Activated CD4-positive, CD25-positive, alpha-beta regulatory T cell treated with anti-CD3 and anti-CD28 coated beads, Interleukin-2, amount 50 U/mL, for 16 hours (primary cell): ENCODE data around the gene WDR41.
"Not testable (repeated sequence)": the region's sequence is repeated elsewhere in the genome, so short reads cannot be mapped to it uniquely, and the experiment has no call there.

Experiments
- DNase-seq: peaks from one replicate; pipeline ENCODE4 v3.0.0-alpha.2; 2020; ENCODE audit warnings: low read depth, low spot score

Gene WDR41, protein sequence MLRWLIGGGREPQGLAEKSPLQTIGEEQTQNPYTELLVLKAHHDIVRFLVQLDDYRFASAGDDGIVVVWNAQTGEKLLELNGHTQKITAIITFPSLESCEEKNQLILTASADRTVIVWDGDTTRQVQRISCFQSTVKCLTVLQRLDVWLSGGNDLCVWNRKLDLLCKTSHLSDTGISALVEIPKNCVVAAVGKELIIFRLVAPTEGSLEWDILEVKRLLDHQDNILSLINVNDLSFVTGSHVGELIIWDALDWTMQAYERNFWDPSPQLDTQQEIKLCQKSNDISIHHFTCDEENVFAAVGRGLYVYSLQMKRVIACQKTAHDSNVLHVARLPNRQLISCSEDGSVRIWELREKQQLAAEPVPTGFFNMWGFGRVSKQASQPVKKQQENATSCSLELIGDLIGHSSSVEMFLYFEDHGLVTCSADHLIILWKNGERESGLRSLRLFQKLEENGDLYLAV

DNA sequence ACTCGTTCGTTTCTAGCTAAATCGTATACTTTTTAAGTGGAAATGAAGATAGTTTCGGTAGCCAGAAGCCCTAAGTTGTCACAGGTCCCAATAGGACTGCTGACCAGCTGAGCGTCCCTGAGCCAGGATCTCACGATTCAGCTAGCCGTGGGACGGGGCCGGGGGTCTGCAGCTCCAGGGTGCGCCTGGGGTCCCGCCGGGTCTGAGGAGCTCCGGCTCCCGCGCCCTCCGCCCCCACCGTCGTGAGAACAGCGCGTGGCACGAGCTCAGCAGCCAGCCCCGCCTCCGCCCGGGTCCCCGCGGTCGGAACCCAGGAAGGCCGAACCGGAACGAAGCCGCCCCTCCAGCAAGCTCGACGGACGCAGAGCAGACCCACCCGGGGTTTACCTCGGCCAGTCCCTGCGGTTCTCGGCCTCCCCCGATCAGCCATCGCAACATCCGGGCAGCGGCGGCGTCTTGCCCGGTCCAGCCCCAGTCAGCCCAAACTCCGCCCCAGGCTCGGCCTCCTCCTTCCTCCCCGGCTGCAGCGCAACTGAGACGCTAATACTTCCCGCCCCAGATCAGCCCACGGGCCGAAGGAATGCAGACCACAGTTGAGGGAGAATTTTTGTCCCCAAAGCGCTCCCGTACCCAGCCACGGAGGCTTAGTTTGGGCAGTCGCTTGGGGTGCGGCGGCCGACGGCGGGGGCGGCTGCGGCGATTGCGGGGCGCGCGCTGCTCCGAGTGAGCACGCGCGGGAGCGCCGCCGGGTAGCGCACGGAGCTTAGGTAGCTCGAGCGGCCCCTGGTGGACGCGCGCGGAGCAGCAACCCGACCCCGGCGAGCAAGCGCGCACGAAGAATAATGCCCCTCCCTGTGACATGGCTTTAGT, at the start of gene WDR41:
WDR41 (minus strand) TSS at position 534 of the 870 bp plus-strand sequence; CDS start at position 438, 96 bp downstream.
- peak; percentile 65 for DNase-seq

DNA sequence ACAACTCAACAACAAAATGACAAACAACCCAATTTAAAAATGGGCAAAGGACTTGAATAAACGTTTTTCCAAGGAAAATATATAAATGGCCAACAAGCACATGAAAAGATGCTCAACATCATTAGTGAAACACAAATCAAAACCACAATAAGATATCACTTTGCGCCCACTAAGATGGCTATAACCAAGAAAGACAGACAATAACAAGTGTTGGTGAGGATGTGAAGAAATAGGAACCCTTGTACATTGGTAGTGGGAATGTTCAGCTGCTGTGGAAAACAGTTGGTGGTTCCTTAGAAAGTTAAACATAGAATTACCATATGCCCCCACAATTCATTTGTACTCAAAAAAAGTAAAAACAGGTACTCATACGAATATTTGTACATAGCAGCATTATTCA, 39.2 kb upstream of the WDR41 start:
- DNase-seq = no peak

DNA sequence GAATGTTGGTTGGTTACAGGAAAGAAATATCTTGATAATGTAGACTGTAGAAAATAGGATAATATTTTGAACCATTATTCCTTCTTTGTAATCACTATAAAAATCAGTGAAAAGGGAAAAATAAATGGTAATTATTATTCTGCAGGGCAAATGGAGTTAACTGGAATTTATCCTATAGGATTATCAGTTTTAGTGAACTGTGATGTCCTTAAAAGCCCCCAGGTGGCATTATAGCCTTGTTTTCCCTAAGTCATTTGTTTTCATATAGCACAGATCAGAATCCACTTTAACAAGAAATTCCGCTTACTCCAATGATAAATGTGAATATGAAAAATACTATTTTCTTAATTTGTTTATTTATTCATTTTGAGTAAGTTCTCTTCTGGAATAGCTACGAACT, 26.2 kb upstream of the WDR41 start:
- no peak for DNase-seq

DNA sequence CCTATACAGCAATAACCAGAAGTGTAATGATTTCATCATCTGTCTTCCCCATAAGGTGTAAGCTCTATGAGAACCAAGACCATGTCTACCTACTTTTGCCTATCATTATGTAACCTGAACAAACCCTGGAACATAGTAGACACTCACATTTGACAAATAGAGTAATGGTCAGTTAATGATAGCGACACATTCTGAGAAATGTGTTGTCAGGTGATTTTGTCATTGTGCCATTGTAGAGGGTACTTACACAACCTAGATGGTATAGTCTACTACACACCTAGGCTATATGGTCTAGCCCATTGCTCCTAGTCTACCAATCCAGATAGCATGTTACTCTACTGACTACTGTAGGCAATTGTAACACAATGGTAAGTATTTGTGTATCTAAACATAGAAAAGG, 22.3 kb upstream of the WDR41 start:
- no peak for DNase-seq

DNA sequence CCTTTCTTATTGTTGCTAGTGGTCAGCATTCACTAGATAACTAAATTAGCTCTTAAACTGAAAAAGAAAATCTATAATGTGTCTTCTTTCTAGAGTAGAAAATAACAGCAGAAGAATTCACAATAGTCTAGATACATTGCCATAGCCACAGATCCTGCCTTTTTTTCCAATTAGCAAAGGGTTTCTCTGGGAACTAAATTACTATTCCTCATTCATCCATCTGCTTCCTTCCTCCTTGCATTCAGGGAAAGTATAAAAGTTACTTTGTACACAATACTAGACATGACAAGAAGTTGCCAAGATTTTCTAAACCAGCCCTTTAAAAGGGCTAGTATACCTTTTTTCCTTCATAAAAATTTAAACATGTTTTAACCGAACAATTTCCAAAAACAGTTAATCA, 21.2 kb upstream of the WDR41 start:
- no peak for DNase-seq

DNA sequence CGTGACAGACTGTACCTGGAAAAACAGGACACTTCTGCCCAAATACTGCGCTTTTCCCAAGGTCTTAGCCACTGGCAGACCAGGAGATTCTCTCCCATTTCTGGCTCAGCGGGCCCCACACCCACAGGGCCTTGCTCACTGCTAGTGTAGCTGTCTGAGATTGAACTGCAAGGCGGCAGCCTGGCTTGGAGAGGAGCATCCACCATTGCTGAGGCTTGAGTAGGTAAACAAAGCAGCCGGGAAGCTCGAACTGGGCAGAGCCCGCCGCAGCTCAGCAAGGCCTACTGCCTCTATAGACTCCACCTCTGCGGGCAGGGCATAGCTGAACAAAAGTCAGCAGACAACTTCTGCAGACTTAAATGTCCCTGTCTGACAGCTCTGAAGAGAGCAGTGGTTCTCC, 9.0 kb upstream of the WDR41 start:
- not testable (repeated sequence) for DNase-seq

DNA sequence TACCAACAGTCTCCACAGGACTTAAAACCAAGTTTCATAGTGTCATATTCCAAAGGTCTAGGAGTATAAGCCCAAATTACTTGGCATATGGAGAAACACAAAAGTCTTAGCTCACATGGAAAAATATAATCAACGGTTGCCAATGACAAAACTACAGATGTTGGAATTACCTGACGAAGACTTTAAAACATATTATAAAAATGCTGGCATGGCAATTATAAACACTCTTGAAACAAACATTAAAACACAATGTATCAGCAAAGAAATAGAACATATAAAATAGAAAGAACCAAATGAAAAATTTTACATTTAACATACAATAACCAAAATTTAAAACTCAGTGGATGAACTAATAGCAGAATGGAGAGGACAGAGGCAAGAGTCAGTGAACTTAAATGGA, 7.9 kb upstream of the WDR41 start:
- DNase-seq = no peak

DNA sequence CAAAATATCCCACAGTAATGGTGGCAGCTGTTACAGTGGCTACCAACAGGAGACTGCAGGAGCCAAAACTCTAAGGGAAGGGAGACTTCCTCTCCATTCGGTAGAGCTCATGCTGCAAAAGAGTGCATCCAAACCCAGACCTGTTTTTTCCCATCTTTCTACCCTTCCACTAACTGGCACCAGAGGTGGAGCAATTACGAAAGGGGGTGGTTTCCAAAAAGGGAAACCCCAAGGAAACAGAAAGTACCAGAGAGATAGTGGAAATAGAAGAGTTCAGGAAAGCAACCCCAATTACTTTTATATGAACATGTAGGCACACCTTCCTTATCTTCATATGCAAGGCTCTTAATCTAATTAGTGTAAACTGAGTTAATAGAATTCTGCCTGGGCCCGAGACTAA, 7.3 kb upstream of the WDR41 start:
- DNase-seq = no peak

DNA sequence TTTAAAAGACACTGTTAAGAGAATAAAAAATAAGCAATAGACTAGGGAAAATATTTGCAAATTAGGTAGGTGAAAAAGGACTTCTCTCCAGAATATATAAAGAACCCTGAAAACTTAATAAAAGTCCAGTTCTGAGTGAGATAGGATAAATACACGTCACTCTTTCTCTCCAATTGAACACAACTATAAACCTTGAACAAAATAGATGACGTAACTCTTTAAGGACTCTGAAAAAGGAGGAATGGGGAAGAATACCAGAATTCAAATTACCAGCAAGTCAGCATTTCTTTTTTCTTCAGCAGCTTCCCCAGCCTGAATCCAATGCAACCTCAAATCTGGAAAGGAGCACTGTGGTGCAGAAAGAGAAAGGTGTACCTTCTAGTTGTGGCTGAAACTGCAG, 6.8 kb upstream of the WDR41 start:
- no peak for DNase-seq

DNA sequence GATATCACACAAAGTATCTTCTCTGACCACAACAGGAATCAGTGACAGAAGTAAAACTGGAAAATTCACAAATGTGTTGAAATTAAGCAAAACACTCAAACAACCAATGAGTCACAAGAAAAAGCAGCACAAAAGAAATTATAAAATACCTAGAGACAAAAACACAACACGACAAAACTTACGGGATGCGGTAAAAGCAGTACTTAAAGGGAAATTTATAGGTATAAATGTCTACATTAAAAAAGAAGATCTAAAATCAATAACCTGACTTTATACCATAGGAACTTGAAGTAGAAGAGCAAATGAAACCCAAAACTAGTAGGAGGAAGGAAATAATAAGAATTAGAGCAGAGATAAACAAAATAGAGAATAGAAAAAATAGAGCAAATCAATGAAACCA, 2.8 kb upstream of the WDR41 start:
- no peak for DNase-seq

DNA sequence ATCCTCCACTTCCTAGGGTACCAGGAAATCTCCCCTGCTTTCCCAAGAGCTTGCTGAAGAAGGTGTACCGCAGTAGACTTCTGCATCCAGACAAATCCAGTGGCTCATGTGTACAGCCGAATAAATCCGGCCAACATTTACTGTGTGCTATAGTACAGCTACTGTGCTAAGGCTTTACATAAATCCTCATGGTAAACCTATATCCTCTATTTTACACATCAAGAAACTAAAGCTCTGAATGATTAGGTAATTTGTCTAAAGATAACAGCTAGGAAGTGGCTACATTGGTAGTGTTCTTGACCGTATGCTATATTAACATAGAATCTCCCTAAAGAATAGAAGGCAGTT, 511 bp upstream of the WDR41 start:
- DNase-seq = no peak

DNA sequence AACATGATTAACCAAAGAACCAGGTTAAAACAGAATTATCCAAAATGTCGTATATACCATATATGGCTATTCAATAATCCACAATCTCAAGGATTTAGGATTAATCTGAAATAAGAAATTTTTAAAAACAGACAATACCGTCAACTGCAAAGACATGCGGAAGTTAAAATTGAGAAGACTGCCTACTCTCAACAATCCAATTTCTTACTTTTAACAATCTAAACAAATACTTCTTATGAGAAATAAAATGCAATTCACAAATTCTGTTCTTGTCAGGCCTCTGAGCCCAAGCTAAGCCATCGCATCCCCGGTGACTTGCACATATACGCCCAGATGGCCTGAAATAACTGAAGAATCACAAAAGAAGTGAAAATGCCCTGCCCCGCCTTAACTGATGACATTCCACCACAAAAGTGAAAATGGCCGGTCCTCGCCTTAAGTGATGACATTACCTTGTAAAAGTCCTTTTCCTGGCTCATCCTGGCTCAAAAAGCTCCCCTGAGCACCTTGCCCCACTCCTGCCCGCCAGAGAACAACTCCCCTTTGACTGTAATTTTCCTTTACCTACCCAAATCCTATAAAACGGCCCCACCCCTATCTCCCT, 1.3 kb downstream of the WDR41 start:
- not testable (repeated sequence) for DNase-seq

DNA sequence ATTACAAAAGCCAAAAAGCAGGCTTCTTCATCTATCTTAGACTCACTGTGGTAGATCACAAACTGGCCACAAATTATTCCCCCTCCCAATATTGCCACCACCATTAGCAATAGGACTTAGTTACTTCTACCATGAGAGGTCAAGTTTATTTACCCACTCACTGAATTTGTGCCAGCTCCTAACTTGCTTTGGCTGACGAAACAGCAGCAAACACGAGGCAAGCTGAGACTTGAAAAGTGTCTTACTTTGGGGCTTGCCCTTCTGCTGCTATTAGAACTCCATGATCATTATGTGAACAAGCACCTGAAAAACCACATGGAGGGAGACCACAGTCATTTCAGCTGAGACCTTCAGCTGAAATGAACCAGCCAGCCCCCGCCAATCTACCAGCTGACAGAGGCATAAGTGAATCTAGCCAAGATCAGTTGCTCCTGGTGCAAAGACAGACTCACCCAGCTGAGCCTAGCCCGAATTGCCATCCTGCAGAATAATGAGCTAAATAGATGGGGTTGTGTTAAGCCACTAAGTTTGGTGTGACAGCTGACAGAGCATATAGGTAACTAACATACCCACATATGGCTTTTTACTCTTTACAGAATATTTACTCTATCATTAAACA, 5.7 kb downstream of the WDR41 start:
- no peak for DNase-seq

DNA sequence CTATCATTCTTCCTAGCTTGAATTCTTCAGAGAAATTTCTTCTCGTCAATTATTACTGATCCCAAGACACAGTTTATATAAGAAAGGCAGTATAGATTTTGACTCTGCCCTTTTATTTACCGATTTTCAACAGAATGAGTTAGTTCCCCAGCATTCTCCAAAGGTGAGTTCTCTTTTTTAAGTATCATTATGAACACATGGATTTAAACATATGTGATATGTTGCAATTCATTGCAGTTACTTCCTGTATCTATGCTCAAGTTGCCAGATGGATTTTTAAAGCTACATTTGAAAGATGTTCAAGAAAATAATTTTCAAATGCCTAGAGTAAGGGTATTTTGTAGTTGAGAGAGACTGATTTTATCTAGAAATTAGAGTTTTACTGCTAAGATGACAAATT, 8.4 kb downstream of the WDR41 start:
- no peak for DNase-seq

DNA sequence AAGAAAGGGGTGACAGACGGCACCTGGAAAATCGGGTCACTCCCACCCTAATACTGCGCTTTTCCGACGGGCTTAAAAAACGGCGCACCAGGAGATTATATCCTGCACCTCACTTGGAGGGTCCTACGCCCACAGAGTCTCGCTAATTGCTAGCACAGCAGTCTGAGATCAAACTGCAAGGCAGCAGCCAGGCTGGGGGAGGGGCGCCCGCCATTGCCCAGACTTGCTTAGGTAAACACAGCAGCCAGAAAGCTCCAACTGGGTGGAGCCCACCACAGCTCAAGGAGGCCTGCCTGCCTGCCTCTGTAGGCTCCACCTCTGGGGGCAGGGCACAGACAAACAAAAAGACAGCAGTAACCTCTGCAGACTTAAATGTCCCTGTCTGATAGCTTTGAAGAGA, 17.1 kb downstream of the WDR41 start:
- DNase-seq = not testable (repeated sequence)

DNA sequence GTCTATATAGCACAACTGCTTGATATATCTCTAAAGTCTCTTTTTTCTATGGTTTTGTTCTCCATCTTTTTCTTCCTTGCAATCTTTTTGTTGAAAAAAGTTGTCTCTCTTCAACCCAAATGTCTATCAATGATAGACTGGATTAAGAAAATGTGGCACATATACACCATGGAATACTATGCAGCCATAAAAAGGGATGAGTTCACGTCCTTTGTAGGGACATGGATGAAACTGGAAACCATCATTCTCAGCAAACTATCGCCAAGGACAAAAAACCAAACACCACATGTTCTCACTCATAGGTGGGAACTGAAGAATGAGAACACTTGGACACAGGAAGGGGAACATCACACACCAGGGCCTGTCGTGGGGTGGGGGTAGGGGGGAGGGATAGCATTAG, 23.2 kb downstream of the WDR41 start:
- not testable (repeated sequence) for DNase-seq

DNA sequence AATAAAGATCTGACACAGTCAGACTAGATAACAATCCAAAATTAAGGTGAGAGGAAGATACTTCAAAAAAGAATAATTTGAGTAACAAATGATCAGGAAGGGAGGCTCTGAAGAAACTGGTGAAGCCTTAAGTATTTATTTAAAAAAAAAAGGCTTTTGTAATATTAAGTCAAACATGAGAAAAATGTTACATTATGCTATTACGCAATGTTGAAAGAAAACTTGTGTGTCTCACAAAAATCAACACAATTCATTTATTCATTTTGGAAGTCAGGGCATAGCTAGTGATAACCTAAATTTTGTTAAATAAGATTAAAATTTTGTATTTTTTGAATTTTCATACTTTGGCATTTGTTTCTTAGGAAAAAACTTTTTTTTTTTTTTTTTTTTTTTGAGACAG, 28.2 kb downstream of the WDR41 start:
- no peak for DNase-seq

DNA sequence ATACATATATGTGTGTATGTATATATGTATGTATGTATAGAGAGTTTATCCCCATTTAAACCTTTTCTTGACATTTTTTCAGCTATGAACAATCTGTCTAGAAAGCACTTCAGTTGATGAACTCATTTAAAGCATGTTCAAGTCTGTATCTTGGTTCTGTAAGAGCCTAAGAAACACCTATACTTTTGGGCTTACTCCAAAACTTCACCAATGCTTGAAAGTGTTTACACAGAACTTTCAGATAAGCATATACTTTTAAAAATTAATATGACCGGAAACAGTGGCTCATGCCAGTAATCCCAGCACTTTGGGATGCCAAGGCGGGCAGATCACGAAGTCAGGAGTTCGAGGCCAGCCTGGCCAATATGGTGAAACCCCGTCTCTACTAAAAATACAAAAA, 30.8 kb downstream of the WDR41 start:
- no peak for DNase-seq

DNA sequence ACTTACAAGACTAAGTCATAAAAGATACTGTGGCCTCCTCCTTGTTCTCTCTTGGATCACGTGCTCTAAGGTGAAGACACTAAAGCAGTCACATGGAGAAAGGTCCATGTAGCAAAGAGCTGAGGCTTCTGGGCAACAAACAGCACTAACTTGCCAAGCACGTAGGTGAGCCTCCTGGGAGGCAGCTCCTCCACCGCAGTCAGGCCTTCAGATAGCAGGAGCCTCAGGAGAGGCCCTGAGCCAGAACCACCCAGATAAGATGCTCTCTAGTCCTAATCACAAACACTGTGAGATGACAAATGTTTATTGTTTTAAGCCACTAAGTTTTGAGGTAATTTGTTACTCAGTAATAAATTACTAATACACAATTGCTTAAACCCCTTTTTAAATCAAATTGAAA, 38.0 kb downstream of the WDR41 start:
- DNase-seq = no peak

DNA sequence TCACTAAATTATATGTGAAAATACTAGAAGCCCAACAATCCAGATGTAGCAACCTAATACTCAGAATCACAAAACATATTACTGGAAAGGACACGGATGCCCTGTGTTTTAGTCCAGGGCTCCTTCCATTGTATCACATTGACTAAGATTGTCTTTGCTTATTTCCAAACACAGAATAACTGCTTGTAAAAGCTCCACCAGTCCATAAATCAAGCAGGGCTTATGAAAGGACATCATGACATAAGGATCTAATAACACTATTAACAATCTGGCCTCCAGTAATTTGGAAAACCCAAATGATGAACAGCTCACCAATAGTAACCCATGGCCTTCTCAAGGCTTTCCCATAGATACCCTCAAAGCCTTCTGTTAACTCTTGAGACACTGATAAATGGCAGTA, 39.8 kb downstream of the WDR41 start:
- no peak for DNase-seq

DNA sequence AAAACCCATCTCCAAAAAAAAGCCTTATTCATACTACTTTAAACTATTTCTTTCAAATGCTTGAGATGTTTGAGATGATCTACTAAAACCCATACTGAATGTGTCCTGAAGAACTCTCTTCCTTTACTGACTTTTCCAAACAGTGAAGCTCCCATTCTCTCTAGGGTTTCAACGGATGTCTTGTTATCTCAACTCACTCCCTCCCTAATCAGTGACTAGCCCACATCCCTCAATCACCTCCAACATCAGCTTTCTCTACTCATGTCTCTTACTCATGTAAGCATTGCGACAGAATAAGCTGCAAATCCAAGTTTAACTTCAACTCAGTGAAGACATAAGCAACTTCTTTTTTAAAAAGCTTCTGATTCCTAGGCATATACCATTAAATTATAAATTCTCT, 42.1 kb downstream of the WDR41 start:
- no peak for DNase-seq

DNA sequence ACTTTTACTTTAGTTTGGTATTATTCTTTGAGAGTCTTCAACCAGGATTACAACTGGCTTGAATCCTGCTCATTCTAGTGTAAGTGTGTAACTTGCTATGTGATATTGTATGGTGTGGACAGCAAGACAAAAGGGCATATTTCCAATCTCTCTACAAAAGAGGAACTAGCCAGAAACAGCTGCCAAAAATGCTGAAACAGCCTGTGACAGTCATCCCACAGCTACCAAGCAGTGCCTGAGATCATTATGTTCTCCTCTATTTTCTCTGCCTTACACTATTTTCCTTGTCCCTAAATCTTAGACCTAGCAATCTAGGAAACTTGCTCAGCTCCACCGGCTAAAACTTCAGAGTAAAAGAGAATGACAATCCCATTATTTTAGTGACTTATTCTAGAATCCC, 42.8 kb downstream of the WDR41 start:
- no peak for DNase-seq
